PFSK-1 (cell line): Measurements from ENCODE around the gene NCLN.

ENCODE experiments used
- POLR2AphosphoS5 ChIP-seq: IDR thresholded peaks from 2 replicates; pipeline ENCODE4 v1.6.1; 2012; ENCODE audit warnings: low read depth, mild to moderate bottlenecking, control low read depth, low read length, moderate library complexity
- REST ChIP-seq, 2 experiments: IDR thresholded peaks; 2 replicates each; pipeline versions ENCODE4 v1.6.1 to v1.8.0; 2011 to 2012; ENCODE audit warnings: low read depth in 2 of 2, low read length in 2 of 2, control low read depth in 1 of 2, inconsistent platforms in 1 of 2, mild to moderate bottlenecking in 1 of 2, moderate library complexity in 1 of 2; ENCODE audit not compliant: insufficient read depth in 1 of 2

- TF ChIP-seq POLR2AphosphoS5: no peak
- no peak for TF ChIP-seq REST (IDR thresholded peaks at IDR 0.05; ENCODE audit: insufficient read depth in 1 of 2, low read depth in 2 of 2, low read length in 2 of 2)
Measured at GRCh38 chr19:3201072-3201700, 15.5 kb downstream of the NCLN start.
